Cardiac muscle cell (in vitro differentiated cells and primary cell): Measurements from ENCODE around the gene RINL. TPM values are rescaled to one million over a fixed set of nuclear protein-coding genes. Genes with fewer than 3 reads are reported as not detected.

Experiments used
- DNase-seq, 2 donors: peaks; one replicate each; pipeline versions ENCODE4 v3.0.0 to v3.0.0-alpha.2; 2010 to 2017; ENCODE audit warnings: low read depth in 1 of 2, low spot score in 1 of 2
- H3K27ac ChIP-seq: fragments of 200-600 bp; sonication (generic); 2 replicates; pipeline ENCODE4 v1.5.1; 2016
- H3K27me3 ChIP-seq: fragments of 200-600 bp; sonication (generic); 2 replicates; pipeline ENCODE4 v1.6.0; 2016; ENCODE audit warnings: control low read depth
- H3K36me3 ChIP-seq: fragments of 200-600 bp; sonication (generic); 2 replicates; pipeline ENCODE4 v1.5.1; 2016; ENCODE audit warnings: control low read depth
- H3K4me1 ChIP-seq: fragments of 200-600 bp; sonication (generic); 2 replicates; pipeline ENCODE4 v1.8.1; 2017; ENCODE audit warnings: low read depth, mild to moderate bottlenecking, mixed run types
- H3K4me3 ChIP-seq: fragments of 200-600 bp; sonication (generic); 2 replicates; pipeline ENCODE4 v1.5.1; 2016; ENCODE audit warnings: mild to moderate bottlenecking
- H3K9me3 ChIP-seq: fragments of 200-600 bp; sonication (generic); 2 replicates; pipeline ENCODE4 v1.5.1; 2017; ENCODE audit warnings: low read depth, mild to moderate bottlenecking, control low read depth
- CTCF ChIP-seq: IDR thresholded peaks from 2 replicates; pipeline ENCODE4 v1.5.1; 2012; ENCODE audit warnings: low read depth, mild to moderate bottlenecking, low read length
- polyA plus RNA-seq: library from polyadenylated mRNA; unstranded; fragments of >200 nt; fragmentation: Nextera tagmentation; extraction: Ambion mirVana; gene quantifications from 2 replicates; pipeline ENCODE4 v1.2.1, GENCODE V29; 2016
- total RNA-seq: library from RNA; depleted of rRNA; stranded (reverse); fragments of >200 nt; gene quantifications from 2 replicates; pipeline ENCODE4 v1.2.3, GENCODE V29; 2016

Gene RINL
- total RNA-seq (8.4 and 8.9 TPM in 2 replicates), polyA plus RNA-seq (3.9 and 10.6 TPM in 2 replicates)

GRCh38 chr19:38877781-38878574, at the start of gene RINL:
TSS of gene RINL (minus strand) at chr19:38878275. CDS start at chr19:38876742, 1,533 bp downstream.
- no peak for TF ChIP-seq CTCF
- H3K27ac ChIP-seq: no peak within 1 kb of the TSS
- DNase-seq: no peak

GRCh38 chr19:38924388-38924787, 46.3 kb upstream of the RINL start:
- no peaks in the 10 kb centered on the region for H3K4me1 ChIP-seq
- no peak overlapping the region for H3K27ac ChIP-seq
- H3K27me3 ChIP-seq: no peaks in the 10 kb centered on the region
- no peak for TF ChIP-seq CTCF
- DNase-seq: no peak
- H3K9me3 ChIP-seq: no peaks in the 10 kb centered on the region
- H3K36me3 ChIP-seq: peaks cover 19% of the 10 kb centered on the region
- no peak overlapping the region for H3K4me3 ChIP-seq

More at GRCh38 chr19:38877781-38878574, at the start of gene RINL:
- no peak within 1 kb of the TSS for H3K4me3 ChIP-seq
- H3K4me1 ChIP-seq: peaks cover 2% of the 10 kb centered on the region
- H3K36me3 ChIP-seq: no peaks in the 10 kb centered on the region
- H3K27me3 ChIP-seq: no peaks in the 10 kb centered on the region
- no peaks in the 10 kb centered on the region for H3K9me3 ChIP-seq

GRCh38 chr19:38922482-38922881, 44.4 kb upstream of the RINL start:
- H3K4me1 ChIP-seq: no peaks in the 10 kb centered on the region
- H3K27me3 ChIP-seq: no peaks in the 10 kb centered on the region
- TF ChIP-seq CTCF: no peak
- no peak overlapping the region for H3K4me3 ChIP-seq
- no peaks in the 10 kb centered on the region for H3K9me3 ChIP-seq
- H3K36me3 ChIP-seq: peaks cover 17% of the 10 kb centered on the region
- H3K27ac ChIP-seq: no peak overlapping the region
- no peak for DNase-seq

GRCh38 chr19:38921420-38922274, 43.6 kb upstream of the RINL start:
- Histone ChIP-seq H3K36me3 (peaks cover 17% of the 10 kb centered on the region), H3K27ac (no peak overlapping the region), H3K27me3 (no peaks in the 10 kb centered on the region), H3K4me3 (no peak overlapping the region), H3K9me3 (no peaks in the 10 kb centered on the region), H3K4me1 (no peaks in the 10 kb centered on the region)
- no peak for TF ChIP-seq CTCF
- DNase-seq: no peak

- Histone ChIP-seq H3K4me1 (no peaks in the 10 kb centered on the region), H3K27ac (no peak overlapping the region), H3K9me3 (no peaks in the 10 kb centered on the region), H3K27me3 (no peaks in the 10 kb centered on the region), H3K36me3 (peaks cover 17% of the 10 kb centered on the region), H3K4me3 (no peak overlapping the region)
- no peak for TF ChIP-seq CTCF
- DNase-seq: no peak
Measured at GRCh38 chr19:38920602-38921419, 42.7 kb upstream of the RINL start.
